GM10266 (cell line): ENCODE measurements around the gene ERAP2.
A peak's percentile ranks its signal among the peaks of the same experiment; 100 is the strongest.

ENCODE experiments used
- DNase-seq: peaks from one replicate; pipeline ENCODE4 v3.0.0; 2012; ENCODE audit errors: extremely low spot score
- CTCF ChIP-seq: IDR thresholded peaks from 2 replicates; pipeline ENCODE4 v1.5.1; 2012; ENCODE audit warnings: mild to moderate bottlenecking, low read depth; ENCODE audit not compliant: control insufficient read depth, insufficient read depth; ENCODE audit errors: missing control alignments

ERAP2 gene

GRCh38 chr5:96905864-96906263 is 29.6 kb downstream of the ERAP2 start:
- TF ChIP-seq CTCF, result no peak
- no peak for DNase-seq

- DNase-seq, result no peak
- TF ChIP-seq CTCF, result no peak
Measured at GRCh38 chr5:96909003-96909402, 32.7 kb downstream of the ERAP2 start.

GRCh38 chr5:96909435-96909834 is 33.1 kb downstream of the ERAP2 start:
- no peak for TF ChIP-seq CTCF
- no peak for DNase-seq

- no peak for TF ChIP-seq CTCF
- DNase-seq, result no peak
Measured at GRCh38 chr5:96911139-96911538, 34.8 kb downstream of the ERAP2 start.

DNA sequence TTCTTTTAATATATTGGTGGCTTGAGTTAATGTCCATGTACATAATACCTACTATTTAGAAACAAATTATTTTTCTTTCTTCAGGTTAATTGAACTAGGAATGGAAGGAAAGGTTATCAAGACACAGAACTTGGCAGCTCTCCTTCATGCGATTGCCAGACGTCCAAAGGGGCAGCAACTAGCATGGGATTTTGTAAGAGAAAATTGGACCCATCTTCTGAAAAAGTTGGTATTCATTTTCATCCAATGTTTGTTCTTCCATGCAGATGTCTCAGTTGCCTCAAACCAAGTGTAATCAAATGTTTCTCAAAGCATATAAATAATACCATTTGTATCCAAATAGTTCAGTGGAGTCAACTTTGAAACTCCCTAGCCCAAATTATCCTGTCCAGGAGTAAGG is 36.9 kb downstream of the ERAP2 start:
- DNase-seq, result no peak
- no peak for TF ChIP-seq CTCF

DNA sequence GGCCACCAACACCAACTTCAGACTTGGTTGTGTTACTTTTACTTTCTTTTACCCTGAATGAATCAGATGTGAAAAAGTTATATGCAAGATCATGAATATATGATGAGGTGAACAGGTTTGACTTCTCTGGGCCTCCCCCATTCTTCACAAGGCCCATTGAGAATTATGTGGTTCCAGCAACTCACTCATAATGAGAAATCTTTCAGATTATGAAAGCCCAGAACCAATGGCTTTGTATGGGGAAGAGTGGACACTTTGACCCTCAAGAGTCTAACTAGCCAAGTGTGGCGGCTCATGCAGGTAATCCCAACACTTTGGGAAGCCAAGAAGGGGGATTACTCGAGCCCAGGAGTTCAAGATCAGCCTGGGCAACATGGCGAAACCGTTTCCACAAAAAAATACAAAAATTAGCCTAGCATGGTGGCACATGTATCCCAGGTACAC is 43.5 kb downstream of the ERAP2 start:
- TF ChIP-seq CTCF, result no peak
- peak; percentile 50 for DNase-seq

GRCh38 chr5:96920744-96921355 is 44.5 kb downstream of the ERAP2 start:
- TF ChIP-seq CTCF, result no peak
- DNase-seq, result no peak
